ENCODE data around the gene RAMP1. TPM values are rescaled to one million over a fixed set of nuclear protein-coding genes. Genes with fewer than 3 reads are reported as not detected.
"Not testable (repeated sequence)": the region's sequence is repeated elsewhere in the genome, so short reads cannot be mapped to it uniquely, and the experiment has no call there.

RAMP1 gene
- total RNA-seq, 2 donors from 2014 or later, result 239 to 275 TPM

GRCh38 chr2:237942513-237942899 lies 83.1 kb downstream of the RAMP1 start:
- DNase-seq (ENCODE audit: low spot score), result no peak
- Histone ChIP-seq H3K27me3 (no peaks in the 10 kb centered on the region), H3K4me1 (peaks cover 0 to 8% of the 10 kb centered on the region in 2 donors), H3K36me3 (no peaks in the 10 kb centered on the region), H3K9me3 (peaks cover 0 to 6% of the 10 kb centered on the region in 2 donors), H3K27ac (no peak overlapping the region), H3K4me3 (no peak overlapping the region)
- TF ChIP-seq, protein P1, sequence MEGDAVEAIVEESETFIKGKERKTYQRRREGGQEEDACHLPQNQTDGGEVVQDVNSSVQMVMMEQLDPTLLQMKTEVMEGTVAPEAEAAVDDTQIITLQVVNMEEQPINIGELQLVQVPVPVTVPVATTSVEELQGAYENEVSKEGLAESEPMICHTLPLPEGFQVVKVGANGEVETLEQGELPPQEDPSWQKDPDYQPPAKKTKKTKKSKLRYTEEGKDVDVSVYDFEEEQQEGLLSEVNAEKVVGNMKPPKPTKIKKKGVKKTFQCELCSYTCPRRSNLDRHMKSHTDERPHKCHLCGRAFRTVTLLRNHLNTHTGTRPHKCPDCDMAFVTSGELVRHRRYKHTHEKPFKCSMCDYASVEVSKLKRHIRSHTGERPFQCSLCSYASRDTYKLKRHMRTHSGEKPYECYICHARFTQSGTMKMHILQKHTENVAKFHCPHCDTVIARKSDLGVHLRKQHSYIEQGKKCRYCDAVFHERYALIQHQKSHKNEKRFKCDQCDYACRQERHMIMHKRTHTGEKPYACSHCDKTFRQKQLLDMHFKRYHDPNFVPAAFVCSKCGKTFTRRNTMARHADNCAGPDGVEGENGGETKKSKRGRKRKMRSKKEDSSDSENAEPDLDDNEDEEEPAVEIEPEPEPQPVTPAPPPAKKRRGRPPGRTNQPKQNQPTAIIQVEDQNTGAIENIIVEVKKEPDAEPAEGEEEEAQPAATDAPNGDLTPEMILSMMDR (IDR thresholded peaks at IDR 0.05), result no peak

DNA sequence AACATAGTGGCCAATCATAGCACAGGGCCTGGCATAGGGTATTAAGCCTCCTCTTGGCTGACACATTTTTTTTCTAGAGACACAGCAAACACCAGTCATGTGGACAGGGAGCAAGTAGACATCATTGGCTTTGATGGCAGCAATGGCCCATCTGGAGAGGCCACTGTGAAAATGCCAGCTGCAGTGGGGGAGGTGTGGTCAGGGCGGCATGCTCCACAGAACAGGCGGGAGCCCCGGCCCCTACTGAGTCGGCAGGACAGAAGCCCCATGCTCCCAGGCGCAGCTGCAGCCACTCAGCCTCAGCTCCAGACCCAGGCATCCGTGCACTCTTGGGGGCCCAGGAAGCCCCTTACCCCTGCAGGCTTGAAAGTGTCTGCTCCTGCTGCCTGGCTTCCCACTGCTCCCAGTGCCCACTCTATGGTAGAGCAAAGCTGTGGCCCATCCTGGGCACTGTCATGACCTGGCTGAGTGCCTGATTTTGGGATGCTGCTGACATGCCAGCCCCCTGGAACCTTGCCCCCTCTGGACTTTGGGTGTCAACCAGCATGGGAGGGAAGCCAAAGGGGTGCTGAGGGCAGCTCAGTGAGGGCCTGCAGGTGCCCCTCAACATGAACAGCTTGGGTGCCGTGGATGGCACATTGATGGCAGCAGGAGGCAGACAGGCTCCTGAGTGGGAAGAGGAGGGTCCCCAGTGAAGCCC lies 84.1 kb downstream of the RAMP1 start:
- H3K27ac ChIP-seq, result no peak overlapping the region
- no peak for DNase-seq (ENCODE audit: low spot score)
- H3K9me3 ChIP-seq, result peaks cover 0 to 6% of the 10 kb centered on the region in 2 donors
- H3K27me3 ChIP-seq, result no peaks in the 10 kb centered on the region
- H3K4me1 ChIP-seq, result peaks cover 0 to 8% of the 10 kb centered on the region in 2 donors
- H3K4me3 ChIP-seq, result no peak overlapping the region
- no peaks in the 10 kb centered on the region for H3K36me3 ChIP-seq
- TF ChIP-seq, protein P1 (IDR thresholded peaks at IDR 0.05), result no peak

DNA sequence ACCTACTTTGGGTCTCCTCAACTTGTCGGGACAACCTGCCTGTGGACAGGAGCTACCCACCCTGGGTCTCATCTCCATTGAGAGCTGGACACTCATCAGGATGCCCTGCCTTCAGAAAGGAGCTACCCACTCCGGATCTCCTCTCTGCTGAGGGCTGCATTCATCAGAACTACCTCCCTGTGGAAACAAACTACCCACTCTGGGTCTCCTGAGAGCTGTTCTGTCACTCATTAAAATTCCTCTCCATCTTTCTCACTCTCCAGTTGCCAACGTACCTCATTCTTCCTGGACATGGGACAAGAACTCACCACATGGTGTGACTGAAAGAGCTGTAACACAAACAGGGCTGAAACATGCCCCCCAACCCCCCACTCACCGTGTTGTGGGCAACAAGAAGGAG lies 84.9 kb downstream of the RAMP1 start:
- Histone ChIP-seq H3K4me3 (no peak overlapping the region), H3K27ac (no peak overlapping the region), H3K27me3 (no peaks in the 10 kb centered on the region), H3K36me3 (no peaks in the 10 kb centered on the region), H3K9me3 (peaks cover 0 to 6% of the 10 kb centered on the region in 2 donors), H3K4me1 (peaks cover 0 to 8% of the 10 kb centered on the region in 2 donors)
- DNase-seq (ENCODE audit: low spot score), result no peak
- TF ChIP-seq, protein P1 (IDR thresholded peaks at IDR 0.05), result no peak

- Histone ChIP-seq H3K36me3 (no peaks in the 10 kb centered on the region), H3K4me1 (peaks cover 0 to 7% of the 10 kb centered on the region in 2 donors), H3K27ac (no peak overlapping the region), H3K9me3 (peaks cover 0 to 6% of the 10 kb centered on the region in 2 donors), H3K27me3 (no peaks in the 10 kb centered on the region), H3K4me3 (no peak overlapping the region)
- TF ChIP-seq, protein P1 (IDR thresholded peaks at IDR 0.05), result no peak
- no peak for DNase-seq (ENCODE audit: low spot score)
Observed at GRCh38 chr2:237946423-237946822, 87.0 kb downstream of the RAMP1 start.

DNA sequence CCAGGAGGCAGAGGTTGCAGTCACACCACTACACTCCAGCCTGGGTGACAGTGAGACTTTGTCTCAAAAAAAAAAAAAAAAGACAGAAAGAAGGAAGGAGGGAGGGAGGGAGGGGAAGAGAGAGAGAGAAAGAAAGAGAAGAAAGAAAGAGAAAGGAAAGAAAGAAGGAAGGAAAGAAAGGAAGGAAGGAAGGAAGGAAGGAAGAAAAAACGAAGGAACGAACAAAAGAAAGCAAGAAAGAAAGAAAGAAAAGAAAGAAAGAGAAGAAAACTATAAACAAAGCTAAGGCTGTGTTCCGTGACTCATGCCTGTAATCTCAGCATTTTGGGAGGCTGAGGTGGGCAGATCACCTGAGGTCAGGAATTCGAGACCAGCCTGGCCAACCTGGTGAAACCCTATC lies 91.9 kb downstream of the RAMP1 start:
- not testable (repeated sequence) for H3K27me3 ChIP-seq; DNase-seq (ENCODE audit: low spot score); H3K4me3 ChIP-seq; H3K4me1 ChIP-seq; H3K27ac ChIP-seq; H3K9me3 ChIP-seq; H3K36me3 ChIP-seq

- no peak overlapping the region for H3K27ac ChIP-seq
- peaks cover 0 to 6% of the 10 kb centered on the region in 2 donors for H3K27me3 ChIP-seq
- H3K4me3 ChIP-seq, result no peak overlapping the region
- TF ChIP-seq, protein P1 (IDR thresholded peaks at IDR 0.05), result no peak
- no peaks in the 10 kb centered on the region for H3K9me3 ChIP-seq
- no peak for DNase-seq (ENCODE audit: low spot score)
- H3K4me1 ChIP-seq, result peaks cover 0 to 10% of the 10 kb centered on the region in 2 donors
- no peaks in the 10 kb centered on the region for H3K36me3 ChIP-seq
Observed at GRCh38 chr2:237951878-237952277, 92.5 kb downstream of the RAMP1 start.

Measured in right atrium auricular region (tissue), 2 donors.